GM18498 (cell line): ENCODE data around the gene FBXW11.

ENCODE experiments used
- ATAC-seq: cut with Tn5 transposase; IDR thresholded peaks from one replicate; pipeline ENCODE4 v1.9.1; 2021; ENCODE audit warnings: mild to moderate bottlenecking, moderate library complexity; ENCODE audit not compliant: unreplicated experiment

FBXW11 gene

DNA sequence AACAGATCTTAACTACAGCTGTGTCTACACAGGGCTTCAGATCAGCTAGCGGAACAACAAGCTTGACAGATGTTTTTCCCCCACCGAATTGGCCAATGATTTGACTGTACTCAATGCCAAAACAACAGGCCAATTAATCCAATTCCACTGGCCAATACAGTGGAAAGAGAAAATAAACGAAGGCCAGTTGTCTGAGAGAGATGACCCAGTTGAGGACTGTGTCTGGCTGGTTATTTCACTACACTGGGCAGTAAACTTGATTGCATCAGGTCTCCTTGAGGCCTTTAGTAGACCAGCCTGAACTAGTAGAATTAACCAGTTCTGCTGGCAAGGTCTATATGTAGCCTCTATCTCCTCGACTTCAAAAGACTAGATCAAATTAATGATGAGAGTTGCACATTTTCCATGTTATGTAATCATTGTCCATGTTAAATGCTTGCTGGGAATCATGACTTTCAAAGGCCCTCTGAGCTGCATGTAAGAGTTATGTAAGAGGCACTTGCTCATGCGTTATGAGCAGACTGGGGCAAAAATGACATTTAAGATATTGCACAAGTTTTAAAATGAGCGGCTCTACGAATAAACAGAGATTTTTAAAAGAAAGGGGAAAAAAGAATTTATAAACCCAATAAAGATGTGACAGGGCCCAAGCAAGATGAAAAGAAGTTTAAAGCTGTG is 192.5 kb downstream of the FBXW11 start:
- no peak for ATAC-seq

DNA sequence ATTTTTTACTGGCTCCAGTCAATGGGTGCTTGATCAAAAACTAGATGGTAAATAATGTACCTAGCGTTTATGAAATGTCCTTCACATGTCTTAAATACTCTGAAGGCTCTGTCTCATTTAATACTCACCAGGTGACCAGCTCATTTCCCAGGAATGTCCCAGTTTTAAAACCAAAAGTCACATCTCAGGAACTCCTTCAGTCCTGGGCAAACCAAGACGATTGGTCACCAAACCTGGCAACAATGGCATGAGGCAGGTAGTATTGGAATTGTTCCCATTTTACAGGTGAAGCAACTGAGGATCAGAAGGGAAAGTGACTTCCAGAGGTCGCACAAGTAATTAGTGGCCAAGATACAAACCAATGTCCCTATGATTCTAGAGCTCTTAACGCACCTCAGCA is 193.2 kb downstream of the FBXW11 start:
- no peak for ATAC-seq
